ENCODE data around the gene HOXD3.

HOXD3 gene

GRCh38 chr2:176162911-176163671, 6.0 kb downstream of the HOXD3 start:
- no peak for DNase-seq (ENCODE audit: low spot score)

GRCh38 chr2:176163672-176164056, 6.6 kb downstream of the HOXD3 start:
- DNase-seq (ENCODE audit: low spot score): no peak

GRCh38 chr2:176164201-176164600, 7.1 kb downstream of the HOXD3 start:
- no peak for DNase-seq (ENCODE audit: low spot score)

- DNase-seq (ENCODE audit: low spot score): no peak
These were observed 7.7 kb downstream of the HOXD3 start for GRCh38 chr2:176164611-176165369.

- DNase-seq (ENCODE audit: low spot score): no peak
These were observed 8.4 kb downstream of the HOXD3 start for GRCh38 chr2:176165370-176166050.

GRCh38 chr2:176166272-176166671, 9.2 kb downstream of the HOXD3 start:
- no peak for DNase-seq (ENCODE audit: low spot score)

- peak; percentile 39 for DNase-seq (ENCODE audit: low spot score)
These were observed 10.3 kb downstream of the HOXD3 start for GRCh38 chr2:176167398-176167797.

GRCh38 chr2:176169181-176169580, 12.1 kb downstream of the HOXD3 start:
- no peak for DNase-seq (ENCODE audit: low spot score)

- no peak for DNase-seq (ENCODE audit: low spot score)
These were observed 12.6 kb downstream of the HOXD3 start for GRCh38 chr2:176169711-176170110.

GRCh38 chr2:176170602-176171305, 13.6 kb downstream of the HOXD3 start:
- no peak for DNase-seq (ENCODE audit: low spot score)

GRCh38 chr2:176171351-176172006, 14.4 kb downstream of the HOXD3 start:
- DNase-seq (ENCODE audit: low spot score): no peak

- no peak for DNase-seq (ENCODE audit: low spot score)
These were observed 15.1 kb downstream of the HOXD3 start for GRCh38 chr2:176172007-176172894.

GRCh38 chr2:176172895-176173566, 15.9 kb downstream of the HOXD3 start:
- DNase-seq (ENCODE audit: low spot score): no peak

- no peak for DNase-seq (ENCODE audit: low spot score)
These were observed 16.7 kb downstream of the HOXD3 start for GRCh38 chr2:176173567-176174381.

- DNase-seq (ENCODE audit: low spot score): no peak
These were observed 17.3 kb downstream of the HOXD3 start for GRCh38 chr2:176174382-176174823.

- DNase-seq (ENCODE audit: low spot score): no peak
These were observed 18.0 kb downstream of the HOXD3 start for GRCh38 chr2:176174824-176175708.

- DNase-seq (ENCODE audit: low spot score): no peak
These were observed 18.9 kb downstream of the HOXD3 start for GRCh38 chr2:176175709-176176607.

Measured in AG08395 (cell line).